Renal cortex interstitium (tissue), 11 donors: Measurements from ENCODE around the gene ERCC6. TPM values are rescaled to one million over a fixed set of nuclear protein-coding genes. Genes with fewer than 3 reads are reported as not detected.

Experiments
- DNase-seq, 11 donors: peaks; one replicate each; pipeline ENCODE4 v3.0.0-alpha.2; 2013; ENCODE audit warnings: low read depth in 9 of 11, low spot score in 4 of 11; ENCODE audit errors: extremely low read depth in 1 of 11
- polyA plus RNA-seq, 3 donors: library from polyadenylated mRNA; unstranded; fragments of 120-200 nt; gene quantifications; one replicate each; pipeline ENCODE4 v1.2.1, GENCODE V29; 2013; ENCODE audit not compliant: insufficient read length in 3 of 3

Gene ERCC6
- polyA plus RNA-seq, 3 donors = 15.2 to 16.5 (median 15.8) TPM

GRCh38 chr10:49558190-49558589 lies 19.3 kb upstream of the ERCC6 start:
- DNase-seq = no peak

GRCh38 chr10:49557681-49558080 lies 18.8 kb upstream of the ERCC6 start:
- no peak for DNase-seq

- no peak for DNase-seq
Measured at GRCh38 chr10:49556723-49557122, 17.8 kb upstream of the ERCC6 start.

- no peak for DNase-seq
Measured at GRCh38 chr10:49552277-49552676, 13.4 kb upstream of the ERCC6 start.

GRCh38 chr10:49550563-49550962 lies 11.6 kb upstream of the ERCC6 start:
- DNase-seq = no peak

GRCh38 chr10:49549640-49550346 lies 10.9 kb upstream of the ERCC6 start:
- no peak for DNase-seq

GRCh38 chr10:49543604-49544003 lies 4.7 kb upstream of the ERCC6 start:
- no peak for DNase-seq

GRCh38 chr10:49542353-49542752 lies 3.4 kb upstream of the ERCC6 start:
- DNase-seq = no peak

- no peak for DNase-seq
Measured at GRCh38 chr10:49541762-49542161, 2.8 kb upstream of the ERCC6 start.

- no peak for DNase-seq
Measured at GRCh38 chr10:49540056-49540797, 1.3 kb upstream of the ERCC6 start.

- DNase-seq = peak in 8 of 11 donors; percentile 19 to 42 (median 25)
Measured at GRCh38 chr10:49539320-49539885, 482 bp upstream of the ERCC6 start.

- DNase-seq = no peak
Measured at GRCh38 chr10:49534670-49535381, 4.1 kb downstream of the ERCC6 start.

- DNase-seq = no peak
Measured at GRCh38 chr10:49532461-49532860, 6.5 kb downstream of the ERCC6 start.

- DNase-seq = no peak
Measured at GRCh38 chr10:49528977-49529506, 9.9 kb downstream of the ERCC6 start.

GRCh38 chr10:49527850-49528249 lies 11.1 kb downstream of the ERCC6 start:
- DNase-seq = no peak

GRCh38 chr10:49527061-49527460 lies 11.9 kb downstream of the ERCC6 start:
- no peak for DNase-seq

GRCh38 chr10:49526619-49527018 lies 12.3 kb downstream of the ERCC6 start:
- no peak for DNase-seq

- no peak for DNase-seq
Measured at GRCh38 chr10:49524496-49524895, 14.4 kb downstream of the ERCC6 start.

- no peak for DNase-seq
Measured at GRCh38 chr10:49523301-49523700, 15.6 kb downstream of the ERCC6 start.
